H4 (cell line): Measurements from ENCODE around the gene KCTD13. TPM values are rescaled to one million over a fixed set of nuclear protein-coding genes. Genes with fewer than 3 reads are reported as not detected.

Source experiments
- total RNA-seq: library from RNA; depleted of rRNA; stranded (reverse); fragments of >200 nt; shearing (Covaris generic); gene quantifications from 2 replicates; pipeline ENCODE4 v1.2.3, GENCODE V29; 2014; rRNA removed

The KCTD13 gene
- total RNA-seq, 1 experiment from 2014 or later: 3.3 TPM

Other genes with a start within 250 kb of the KCTD13 start
- 0.27 and 0.93 TPM in 2 replicates for gene QPRT, start 247.0 kb downstream of the KCTD13 start, total RNA-seq
- gene C16orf54, start 180.2 kb downstream of the KCTD13 start, total RNA-seq: 3.5 and 4.6 TPM in 2 replicates
- gene ZG16, start 148.0 kb downstream of the KCTD13 start, total RNA-seq: not detected in 2 replicates
- 60.9 and 72.7 TPM in 2 replicates for gene KIF22, start 135.5 kb downstream of the KCTD13 start, total RNA-seq
- 84.6 and 135 TPM in 2 replicates for gene MAZ, start 119.7 kb downstream of the KCTD13 start, total RNA-seq
- gene PRRT2, start 114.0 kb downstream of the KCTD13 start, total RNA-seq: 0.14 and 1.0 TPM in 2 replicates
- gene PAGR1, start 110.1 kb downstream of the KCTD13 start, total RNA-seq: 43.4 and 46.3 TPM in 2 replicates
- gene MVP, start 105.8 kb downstream of the KCTD13 start, total RNA-seq: 83.0 and 87.2 TPM in 2 replicates
- gene CDIPT, start 63.0 kb downstream of the KCTD13 start, total RNA-seq: 52.8 and 58.4 TPM in 2 replicates
- gene SEZ6L2, start 26.7 kb downstream of the KCTD13 start, total RNA-seq: 6.8 and 10.0 TPM in 2 replicates
- 3.6 and 6.9 TPM in 2 replicates for gene ASPHD1, start 25.7 kb downstream of the KCTD13 start, total RNA-seq
- 60.8 and 85.4 TPM in 2 replicates for gene TMEM219, start 35.9 kb upstream of the KCTD13 start, total RNA-seq
- 11.6 and 17.2 TPM in 2 replicates for gene TAOK2, start 47.6 kb upstream of the KCTD13 start, total RNA-seq
- 18.2 and 24.8 TPM in 2 replicates for gene HIRIP3, start 69.4 kb upstream of the KCTD13 start, total RNA-seq
- 85.3 and 87.1 TPM in 2 replicates for gene INO80E, start 70.0 kb upstream of the KCTD13 start, total RNA-seq
- gene DOC2A, start 84.8 kb upstream of the KCTD13 start, total RNA-seq: 0.12 TPM in 1 of 2 replicates, not detected in the other
- not detected in 2 replicates for gene C16orf92, start 97.0 kb upstream of the KCTD13 start, total RNA-seq
- 0.04 TPM in 1 of 2 replicates, not detected in the other for gene TLCD3B, start 105.0 kb upstream of the KCTD13 start, total RNA-seq
- gene ALDOA, start 139.5 kb upstream of the KCTD13 start, total RNA-seq: 1,896 and 1,920 TPM in 2 replicates
- gene PPP4C, start 149.8 kb upstream of the KCTD13 start, total RNA-seq: 117 and 139 TPM in 2 replicates
- not detected in 2 replicates for gene TBX6, start 165.7 kb upstream of the KCTD13 start, total RNA-seq
- 4.1 and 6.7 TPM in 2 replicates for gene YPEL3, start 170.0 kb upstream of the KCTD13 start, total RNA-seq
- gene GDPD3, start 187.3 kb upstream of the KCTD13 start, total RNA-seq: not detected in 2 replicates
- 18.3 and 26.6 TPM in 2 replicates for gene MAPK3, start 197.0 kb upstream of the KCTD13 start, total RNA-seq